Thymus (tissue), 11 donors: ENCODE measurements around the gene STX7. TPM values are rescaled to one million over a fixed set of nuclear protein-coding genes. Genes with fewer than 3 reads are reported as not detected.

Source experiments
- DNase-seq, 9 donors: peaks; one replicate each; pipeline ENCODE4 v3.0.0-alpha.2; 2013; ENCODE audit warnings: low spot score in 9 of 9, low read depth in 6 of 9, missing footprints in 1 of 9
- H3K27ac ChIP-seq, 2 donors: one replicate each; pipeline ENCODE4 v1.5.1; 2013; ENCODE audit warnings: control low read depth in 1 of 2, low read depth in 1 of 2, low read length in 1 of 2, mild to moderate bottlenecking in 1 of 2, moderate library complexity in 1 of 2
- H3K27me3 ChIP-seq, 2 donors: one replicate each; pipeline ENCODE4 v1.5.1; 2013; ENCODE audit warnings: low read length in 1 of 2; ENCODE audit not compliant: control insufficient read depth in 2 of 2, insufficient read depth in 1 of 2
- H3K36me3 ChIP-seq, 2 donors: one replicate each; pipeline ENCODE4 v1.5.1; 2013; ENCODE audit warnings: low read length in 1 of 2, mild to moderate bottlenecking in 1 of 2, moderate library complexity in 1 of 2; ENCODE audit not compliant: control insufficient read depth in 2 of 2, insufficient read depth in 2 of 2
- H3K4me1 ChIP-seq, 2 donors: one replicate each; pipeline ENCODE4 v1.5.1; 2013; ENCODE audit warnings: low read length in 2 of 2; ENCODE audit not compliant: control insufficient read depth in 2 of 2, insufficient read depth in 2 of 2
- H3K4me3 ChIP-seq, 2 donors: one replicate each; pipeline ENCODE4 v1.5.1; 2013; ENCODE audit warnings: low read length in 2 of 2, control low read depth in 1 of 2, mild to moderate bottlenecking in 1 of 2
- H3K9me3 ChIP-seq, 2 donors: one replicate each; pipeline ENCODE4 v1.5.1; 2013; ENCODE audit warnings: low read length in 1 of 2, mild to moderate bottlenecking in 1 of 2; ENCODE audit not compliant: control insufficient read depth in 2 of 2, insufficient read depth in 1 of 2
- WGBS: extraction: QIAGEN DNeasy Blood & Tissue Kit; methylation state at CpG from one replicate; pipeline ENCODE4 v1.1.7; 2013; 5-methylcytosine and 5-hydroxymethylcytosine counted together
- polyA plus RNA-seq: library from polyadenylated mRNA; stranded (reverse); fragments of 200-250 nt; gene quantifications from one replicate; pipeline ENCODE4 v1.2.3, GENCODE V29; 2013
- total RNA-seq: library from RNA; stranded (reverse); fragments of 120-200 nt; gene quantifications from one replicate; pipeline ENCODE4 v1.2.4, GENCODE V29; 2013
- donor health status: healthy.

The STX7 gene
- total and polyA plus RNA-seq, 2 donors, result 13.3 to 20.3 TPM

GRCh38 chr6:132401618-132402285, 111.2 kb downstream of the STX7 start:
- Histone ChIP-seq H3K27ac (no peak overlapping the region), H3K27me3 (peaks cover 34 to 57% of the 10 kb centered on the region in 2 donors), H3K4me3 (peak overlapping the region in 1 of 2 donors; percentile 38), H3K9me3 (no peaks in the 10 kb centered on the region), H3K4me1 (peaks cover 0 to 3% of the 10 kb centered on the region in 2 donors), H3K36me3 (no peaks in the 10 kb centered on the region)
- WGBS, result 18% methylated on average over 35 of the region's 35 CpGs
- DNase-seq, result no peak

- 1% methylated on average over 87 of the region's 87 CpGs for WGBS
- no peak within 1 kb of the TSS for H3K27ac ChIP-seq
- DNase-seq, result no peak
- H3K4me1 ChIP-seq, result peaks cover 0 to 3% of the 10 kb centered on the region in 2 donors
- no peaks in the 10 kb centered on the region for H3K9me3 ChIP-seq
- H3K27me3 ChIP-seq, result peaks cover 34 to 58% of the 10 kb centered on the region in 2 donors
- peak within 1 kb of the TSS; percentile 11 to 38 for H3K4me3 ChIP-seq
- H3K36me3 ChIP-seq, result no peaks in the 10 kb centered on the region
Observed at GRCh38 chr6:132400883-132401617, 111.9 kb downstream of the STX7 start, which contains the start of gene MOXD1. Gene MOXD1 (minus strand): TSS chr6:132401475. CDS start chr6:132401426, 49 bp downstream.

GRCh38 chr6:132400555-132400882, 112.4 kb downstream of the STX7 start:
- WGBS, result 19% methylated on average over 11 of the region's 11 CpGs
- Histone ChIP-seq H3K4me1 (peaks cover 0 to 3% of the 10 kb centered on the region in 2 donors), H3K27ac (no peak overlapping the region), H3K36me3 (no peaks in the 10 kb centered on the region), H3K4me3 (peak overlapping the region in 1 of 2 donors; percentile 38), H3K27me3 (peaks cover 34 to 58% of the 10 kb centered on the region in 2 donors), H3K9me3 (no peaks in the 10 kb centered on the region)
- DNase-seq, result no peak

- Histone ChIP-seq H3K27ac (no peak overlapping the region), H3K27me3 (peaks cover 34 to 58% of the 10 kb centered on the region in 2 donors), H3K4me1 (peaks cover 0 to 3% of the 10 kb centered on the region in 2 donors), H3K9me3 (no peaks in the 10 kb centered on the region), H3K36me3 (no peaks in the 10 kb centered on the region), H3K4me3 (no peak overlapping the region)
- 84% methylated on average over 4 of the region's 4 CpGs for WGBS
- DNase-seq, result no peak
Observed at GRCh38 chr6:132399376-132400074, 113.4 kb downstream of the STX7 start.

Other genes with a start within 250 kb of the STX7 start
- 1.9 TPM for gene MOXD1, start 111.6 kb downstream of the STX7 start, total RNA-seq
- 3.2 TPM for gene MOXD1, start 111.6 kb downstream of the STX7 start, polyA plus RNA-seq
- not detected for gene TAAR9, start 25.2 kb upstream of the STX7 start, total RNA-seq
- not detected for gene TAAR9, start 25.2 kb upstream of the STX7 start, polyA plus RNA-seq
- gene TAAR8, start 39.6 kb upstream of the STX7 start, total RNA-seq, result not detected
- gene TAAR8, start 39.6 kb upstream of the STX7 start, polyA plus RNA-seq, result not detected
- not detected for gene TAAR6, start 57.2 kb upstream of the STX7 start, total RNA-seq
- not detected for gene TAAR6, start 57.2 kb upstream of the STX7 start, polyA plus RNA-seq
- not detected for gene TAAR5, start 76.6 kb upstream of the STX7 start, total RNA-seq
- gene TAAR5, start 76.6 kb upstream of the STX7 start, polyA plus RNA-seq, result 0.05 TPM
- gene TAAR2, start 111.2 kb upstream of the STX7 start, total RNA-seq, result not detected
- not detected for gene TAAR2, start 111.2 kb upstream of the STX7 start, polyA plus RNA-seq
- gene TAAR1, start 146.1 kb upstream of the STX7 start, total RNA-seq, result 0.05 TPM
- gene TAAR1, start 146.1 kb upstream of the STX7 start, polyA plus RNA-seq, result not detected
- gene VNN1, start 200.9 kb upstream of the STX7 start, total RNA-seq, result 0.33 TPM
- 2.2 TPM for gene VNN1, start 200.9 kb upstream of the STX7 start, polyA plus RNA-seq
- gene VNN2, start 244.8 kb upstream of the STX7 start, total RNA-seq, result 9.6 TPM
- gene VNN2, start 244.8 kb upstream of the STX7 start, polyA plus RNA-seq, result 10.5 TPM